Ovary (tissue), 9 donors: ENCODE measurements around the gene MTRF1L. TPM values are rescaled to one million over a fixed set of nuclear protein-coding genes. Genes with fewer than 3 reads are reported as not detected.

Experiments used
- DNase-seq, 5 donors: peaks; one replicate each; pipeline ENCODE4 v3.0.0-alpha.2; 2019 to 2020
- H3K27ac ChIP-seq, 2 donors: fragments of 200-600 bp; one replicate each; pipeline versions ENCODE4 v1.5.1 to v1.8.0; 2019 to 2022
- H3K27me3 ChIP-seq: fragments of 200-600 bp; one replicate; pipeline ENCODE4 v1.8.0; 2022
- H3K36me3 ChIP-seq: fragments of 200-600 bp; sonication (generic); one replicate; pipeline ENCODE4 v1.5.1; 2019
- H3K4me1 ChIP-seq: one replicate; pipeline ENCODE4 v1.8.1; 2013; ENCODE audit warnings: mild to moderate bottlenecking, moderate library complexity; ENCODE audit not compliant: insufficient read depth
- H3K4me3 ChIP-seq: fragments of 200-600 bp; sonication (generic); one replicate; pipeline ENCODE4 v1.5.1; 2017
- H3K9me3 ChIP-seq, 2 donors: fragments of 200-600 bp in 1 of 2; sonication (generic) in 1 of 2; one replicate each; pipeline versions ENCODE4 v1.5.1 to v1.8.1; 2013 to 2019; ENCODE audit warnings: mild to moderate bottlenecking in 1 of 2, moderate library complexity in 1 of 2
- CTCF ChIP-seq, 3 donors: fragments of 450-650 bp in 2 of 3; fragments of 200-600 bp in 1 of 3; IDR thresholded peaks; one replicate each; pipeline versions ENCODE4 v1.5.1 to v1.8.0; 2016 to 2022; ENCODE audit warnings: antibody characterized with exemption in 3 of 3, mild to moderate bottlenecking in 1 of 3
- EP300 ChIP-seq: sonication (generic); formaldehyde crosslinking; IDR thresholded peaks from one replicate; pipeline ENCODE4 v1.6.1; 2017; ENCODE audit warnings: antibody characterized with exemption
- POLR2A ChIP-seq: fragments of 450-650 bp; IDR thresholded peaks from one replicate; pipeline ENCODE4 v1.6.1; 2017; ENCODE audit warnings: antibody characterized with exemption, mild to moderate bottlenecking, moderate library complexity
- WGBS, 3 donors: extraction: QIAGEN DNeasy Blood & Tissue Kit in 1 of 3; methylation state at CpG; one replicate each; pipeline versions ENCODE4 v1.1.5 to v1.1.7; 2013 to 2017; 5-methylcytosine and 5-hydroxymethylcytosine counted together
- intact Hi-C, 4 donors: fragments of 100-400 bp; cut with DNase I; formaldehyde crosslinking; loops; one replicate each; pipeline versions ENCODE4 v1.11.0 to v1.15.1; 2022 to 2023
- polyA plus RNA-seq, 2 donors: library from polyadenylated mRNA; stranded (reverse); fragments of 200-250 nt in 1 of 2; fragments of 350-450 nt in 1 of 2; fragmentation: Illumina TruSeq in 1 of 2; extraction: RNeasy Lipid Tissue Mini Kit (QIAGEN cat#74804) in 1 of 2; gene quantifications; one replicate each; pipeline ENCODE4 v1.2.3, GENCODE V29; 2013 to 2014
- total RNA-seq, 7 donors: library from RNA; depleted of rRNA in 2 of 7; stranded (reverse); fragments of >200 nt in 2 of 7; fragmentation: NEBNext Ultra II Directional in 3 of 7; extraction: Animal tissue kit (Norgen Biotek cat#: 25700) in 3 of 7; gene quantifications; one replicate each; pipeline versions ENCODE4 v1.1.0 to v1.2.4, GENCODE V29; 2016 to 2023
- donor health status: DM: no; HTN: no; CAD: no; lungs with moderate emphysema.
- donor health status: DM: no; HTN: no; CAD: no.
- donor health status: Bipolar disorder and iron deficiency.
- donor health status: DM: yes; HTN: yes; CAD: no.
- donor health status: DM: no; HTN: no; CAD: no.
- donor health status: DM: yes; HTN: yes; CAD: no.

MTRF1L gene
- total and polyA plus RNA-seq, 9 donors: 8.4 to 18.1 (median 15.6) TPM

- no peaks in the 10 kb centered on the region for H3K4me1 ChIP-seq
- TF ChIP-seq POLR2A: no peak
- TF ChIP-seq EP300: no peak
- TF ChIP-seq CTCF (IDR thresholded peaks at IDR 0.05): no peak
- no peak overlapping the region for H3K4me3 ChIP-seq
- no peak overlapping the region for H3K27ac ChIP-seq
- H3K27me3 ChIP-seq: no peaks in the 10 kb centered on the region
- intact Hi-C loops: loop anchor here in 1 of 4 donors (10.0 kb wide), 1 partner anchor 481 kb away; no protein-coding TSS in a partner anchor
- WGBS, 3 donors: 94 to 97% (median 96%) methylated on average over 9 of the region's 9 CpGs
- no peaks in the 10 kb centered on the region for H3K36me3 ChIP-seq
- DNase-seq: no peak
- H3K9me3 ChIP-seq: no peaks in the 10 kb centered on the region
Observed at GRCh38 chr6:153034139-153034538, 31.6 kb upstream of the MTRF1L start.

GRCh38 chr6:153032255-153032882 lies 29.9 kb upstream of the MTRF1L start:
- 7 to 34% (median 12%) methylated on average over 9 of the region's 9 CpGs for WGBS, 3 donors
- no peaks in the 10 kb centered on the region for H3K36me3 ChIP-seq
- TF ChIP-seq EP300 (no peak), POLR2A (no peak), CTCF (IDR thresholded peaks at IDR 0.05) (peak in 1 of 3 donors; percentile 18)
- H3K9me3 ChIP-seq: no peaks in the 10 kb centered on the region
- no peak for DNase-seq
- H3K27ac ChIP-seq: no peak overlapping the region
- no peak overlapping the region for H3K4me3 ChIP-seq
- no peaks in the 10 kb centered on the region for H3K27me3 ChIP-seq
- H3K4me1 ChIP-seq: no peaks in the 10 kb centered on the region
- intact Hi-C loops: loop anchor here in 1 of 4 donors (10.0 kb wide), 1 partner anchor 482 kb away; no protein-coding TSS in a partner anchor

GRCh38 chr6:153031335-153031955 lies 28.9 kb upstream of the MTRF1L start:
- no peaks in the 10 kb centered on the region for H3K36me3 ChIP-seq
- no peaks in the 10 kb centered on the region for H3K9me3 ChIP-seq
- no peak for TF ChIP-seq POLR2A
- no peak for TF ChIP-seq CTCF (IDR thresholded peaks at IDR 0.05)
- no peak for TF ChIP-seq EP300
- H3K27ac ChIP-seq: no peak overlapping the region
- H3K27me3 ChIP-seq: no peaks in the 10 kb centered on the region
- intact Hi-C loops: loop anchor here in 1 of 4 donors (10.0 kb wide), 1 partner anchor 483 kb away; no protein-coding TSS in a partner anchor
- 66 to 73% (median 69%) methylated on average over 1 of the region's 1 CpG for WGBS, 3 donors
- no peak for DNase-seq
- no peak overlapping the region for H3K4me3 ChIP-seq
- H3K4me1 ChIP-seq: no peaks in the 10 kb centered on the region

GRCh38 chr6:153028963-153029362 lies 26.5 kb upstream of the MTRF1L start:
- Histone ChIP-seq H3K4me1 (no peaks in the 10 kb centered on the region), H3K27me3 (no peaks in the 10 kb centered on the region), H3K4me3 (no peak overlapping the region), H3K36me3 (no peaks in the 10 kb centered on the region), H3K27ac (no peak overlapping the region), H3K9me3 (no peaks in the 10 kb centered on the region)
- DNase-seq: no peak
- WGBS, 3 donors: 81 to 86% (median 86%) methylated on average over 4 of the region's 4 CpGs
- TF ChIP-seq CTCF (IDR thresholded peaks at IDR 0.05): no peak
- TF ChIP-seq EP300: no peak
- TF ChIP-seq POLR2A: no peak
- intact Hi-C loops: loop anchor here in 1 of 4 donors (5.0 to 10.0 kb wide), 2 partner anchors 78 to 164 kb away; no protein-coding TSS in a partner anchor
